Umbilical cord (tissue), 2 donors: ENCODE measurements around the gene SLAIN1. TPM values are rescaled to one million over a fixed set of nuclear protein-coding genes. Genes with fewer than 3 reads are reported as not detected.

Experiments
- DNase-seq: peaks from one replicate; pipeline ENCODE4 v3.0.0-alpha.2; 2015; ENCODE audit warnings: low spot score
- total RNA-seq: library from RNA; depleted of rRNA; stranded (reverse); fragments of >200 nt; gene quantifications from one replicate; pipeline ENCODE4 v1.2.3, GENCODE V29; 2014; ENCODE audit warnings: low replicate concordance; ENCODE audit not compliant: insufficient read depth

The SLAIN1 gene
- total RNA-seq, 1 donor from 2014 or later: 1.4 TPM

- no peak for DNase-seq
These were observed 16.8 kb downstream of the SLAIN1 start for GRCh38 chr13:77714119-77714755.

GRCh38 chr13:77715233-77715891 lies 17.9 kb downstream of the SLAIN1 start:
- no peak for DNase-seq

GRCh38 chr13:77716692-77717091 lies 19.2 kb downstream of the SLAIN1 start:
- no peak for DNase-seq

- no peak for DNase-seq
These were observed 20.0 kb downstream of the SLAIN1 start for GRCh38 chr13:77717508-77717907.

GRCh38 chr13:77719128-77719527 lies 21.6 kb downstream of the SLAIN1 start:
- no peak for DNase-seq

- DNase-seq: no peak
These were observed 23.5 kb downstream of the SLAIN1 start for GRCh38 chr13:77720988-77721387.

GRCh38 chr13:77724092-77724491 lies 26.6 kb downstream of the SLAIN1 start:
- DNase-seq: no peak

- DNase-seq: no peak
These were observed 27.6 kb downstream of the SLAIN1 start for GRCh38 chr13:77725071-77725470.

GRCh38 chr13:77728265-77729125 lies 31.0 kb downstream of the SLAIN1 start:
- DNase-seq: peak; percentile 3

GRCh38 chr13:77729502-77730221 lies 32.2 kb downstream of the SLAIN1 start:
- no peak for DNase-seq

GRCh38 chr13:77730572-77730971 lies 33.1 kb downstream of the SLAIN1 start:
- DNase-seq: no peak

GRCh38 chr13:77732287-77732686 lies 34.8 kb downstream of the SLAIN1 start:
- no peak for DNase-seq

- DNase-seq: no peak
These were observed 36.2 kb downstream of the SLAIN1 start for GRCh38 chr13:77733674-77734073.

GRCh38 chr13:77737583-77738200 lies 40.2 kb downstream of the SLAIN1 start:
- DNase-seq: no peak

GRCh38 chr13:77740097-77740735 lies 42.7 kb downstream of the SLAIN1 start:
- no peak for DNase-seq

GRCh38 chr13:77740931-77741596 lies 43.6 kb downstream of the SLAIN1 start:
- no peak for DNase-seq

GRCh38 chr13:77741597-77741972 lies 44.1 kb downstream of the SLAIN1 start:
- DNase-seq: no peak

GRCh38 chr13:77742801-77743200 lies 45.3 kb downstream of the SLAIN1 start:
- DNase-seq: no peak

GRCh38 chr13:77745784-77746183 lies 48.3 kb downstream of the SLAIN1 start:
- no peak for DNase-seq

GRCh38 chr13:77749344-77749880 lies 51.9 kb downstream of the SLAIN1 start:
- no peak for DNase-seq
